ENCODE results near the gene PKNOX1.

DNA sequence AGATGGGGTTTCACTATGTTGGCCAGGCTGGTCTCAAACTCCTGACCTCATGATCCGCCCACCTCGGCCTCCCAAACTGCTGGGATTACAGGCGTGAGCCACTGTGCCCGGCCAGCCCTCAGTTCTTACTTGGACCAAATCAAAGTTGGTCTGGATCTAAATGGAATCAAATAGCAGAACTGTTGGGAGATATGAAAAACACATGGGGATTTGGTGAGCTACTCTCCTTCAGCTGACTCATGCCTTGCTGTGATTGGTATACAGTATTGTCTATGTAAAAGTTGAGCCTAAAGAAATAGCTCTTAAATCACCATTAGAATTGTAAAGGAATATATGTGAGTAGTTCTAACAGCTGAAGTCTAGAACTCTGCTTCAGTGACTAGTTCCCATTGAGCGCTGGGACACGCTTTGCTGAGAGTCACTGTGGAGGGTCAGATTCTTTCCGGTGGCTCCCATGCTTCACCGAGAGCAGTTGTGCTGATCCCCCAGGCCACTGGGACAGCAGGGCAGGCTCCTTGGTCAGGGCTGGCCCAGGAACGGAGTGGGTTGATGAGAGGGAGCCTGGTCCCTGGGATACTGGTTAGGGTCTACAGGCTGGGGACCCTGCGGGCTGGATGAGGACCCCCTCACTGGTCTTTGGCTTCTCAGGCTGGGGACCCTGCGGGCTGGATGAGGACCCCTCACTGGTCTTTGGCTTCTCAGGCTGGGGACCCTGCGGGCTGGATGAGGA lies 14.0 kb downstream of the PKNOX1 start:
- TF ChIP-seq CTCF (IDR thresholded peaks at IDR 0.05) (no peak), POLR2A (IDR thresholded peaks at IDR 0.05) (no peak)

All from esophagus squamous epithelium (tissue), 4 donors.